LoVo (cell line): ENCODE results near the gene COL6A5.
"Not testable (repeated sequence)": the region's sequence is repeated elsewhere in the genome, so short reads cannot be mapped to it uniquely, and the experiment has no call there.

Source experiments
- DNase-seq: peaks from one replicate; pipeline ENCODE4 v3.0.0-alpha.2; 2016; ENCODE audit warnings: low spot score

Gene COL6A5

DNA sequence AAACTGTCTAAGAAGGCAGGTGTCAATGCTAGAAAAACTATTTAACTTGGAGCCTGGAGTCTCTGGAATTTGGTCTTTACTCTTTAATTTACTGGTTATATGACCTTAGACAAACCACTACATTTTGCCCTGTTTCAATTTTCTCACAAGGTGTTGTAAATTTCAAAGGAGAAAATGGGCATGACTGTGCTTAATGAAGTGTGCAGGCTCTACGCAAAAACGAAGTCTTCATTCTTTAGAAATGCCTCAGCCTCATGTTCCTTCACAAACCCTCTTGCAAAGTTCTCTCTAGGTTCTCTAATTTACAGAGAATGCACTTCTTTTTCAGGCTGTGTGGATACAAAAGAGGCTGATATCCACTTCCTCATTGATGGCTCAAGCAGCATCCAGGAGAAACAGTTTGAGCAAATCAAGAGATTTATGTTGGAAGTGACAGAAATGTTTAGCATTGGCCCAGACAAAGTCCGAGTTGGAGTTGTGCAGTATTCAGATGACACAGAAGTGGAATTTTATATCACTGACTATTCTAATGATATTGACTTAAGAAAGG lies 39.1 kb downstream of the COL6A5 start:
- DNase-seq = no peak

DNA sequence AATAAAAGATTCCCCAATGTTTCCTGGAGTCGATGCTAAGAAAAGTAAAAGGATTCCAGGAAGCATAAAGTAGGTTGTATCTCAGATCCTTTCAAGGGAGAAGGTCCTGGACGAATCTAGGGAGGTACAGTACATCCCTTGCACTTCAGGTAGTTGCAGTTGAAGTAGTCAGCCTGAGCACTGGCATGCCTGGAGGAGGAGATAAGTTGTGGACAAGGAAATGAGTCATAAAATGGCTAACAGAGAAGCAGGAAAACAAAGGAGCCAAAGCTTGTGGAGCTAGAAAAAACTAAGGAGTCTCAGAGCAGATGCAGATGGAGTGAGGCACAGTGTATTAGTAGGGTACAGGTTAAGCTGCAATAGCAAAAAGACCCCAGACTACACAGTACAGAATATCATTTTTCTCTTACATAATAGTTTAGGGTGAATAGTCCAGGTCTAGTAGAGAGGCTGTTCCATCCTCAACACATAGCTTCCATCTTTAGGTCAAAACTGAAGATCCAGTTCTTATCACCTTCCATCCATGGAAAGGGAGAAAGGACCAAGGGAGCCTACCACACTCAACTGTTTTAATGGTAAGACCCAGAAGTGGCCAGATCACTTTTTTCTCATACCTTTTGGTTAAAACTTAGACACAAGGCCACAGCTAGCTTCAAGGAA lies 41.3 kb downstream of the COL6A5 start:
- peak; percentile 7 for DNase-seq

DNA sequence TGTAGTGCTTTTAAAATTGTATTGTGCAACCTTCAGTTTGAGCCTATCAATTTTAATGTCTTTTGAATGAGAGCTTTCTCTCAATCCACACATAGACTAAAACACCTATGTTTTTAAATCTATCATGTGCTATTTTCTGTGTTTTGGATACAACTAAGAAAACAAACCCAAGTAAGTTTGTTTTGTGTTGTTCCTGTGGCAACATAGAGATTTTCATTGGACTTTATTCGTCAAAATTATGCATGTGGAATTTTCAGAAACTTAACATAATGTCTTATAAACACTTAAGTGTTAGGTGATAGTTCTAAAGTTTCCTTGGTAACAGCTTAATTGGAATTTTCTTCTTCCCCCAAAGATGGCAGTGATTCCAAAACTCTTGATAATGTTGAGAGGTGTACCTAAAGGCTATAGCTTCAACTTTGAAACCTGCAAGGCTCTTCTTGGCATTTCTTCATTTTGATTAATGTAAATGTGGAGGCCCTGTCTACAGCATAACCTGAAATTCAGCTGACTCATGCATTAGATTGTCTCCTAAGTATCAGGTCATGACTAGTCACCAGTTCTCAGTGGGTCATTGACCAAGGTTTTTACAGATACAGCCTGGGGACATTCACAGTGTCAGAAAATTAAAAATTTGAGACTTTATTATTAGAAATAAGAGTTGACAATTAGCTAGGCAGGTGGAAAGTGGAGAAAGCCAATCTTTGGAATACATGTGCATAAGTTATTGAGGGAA lies 44.4 kb downstream of the COL6A5 start:
- DNase-seq = no peak

DNA sequence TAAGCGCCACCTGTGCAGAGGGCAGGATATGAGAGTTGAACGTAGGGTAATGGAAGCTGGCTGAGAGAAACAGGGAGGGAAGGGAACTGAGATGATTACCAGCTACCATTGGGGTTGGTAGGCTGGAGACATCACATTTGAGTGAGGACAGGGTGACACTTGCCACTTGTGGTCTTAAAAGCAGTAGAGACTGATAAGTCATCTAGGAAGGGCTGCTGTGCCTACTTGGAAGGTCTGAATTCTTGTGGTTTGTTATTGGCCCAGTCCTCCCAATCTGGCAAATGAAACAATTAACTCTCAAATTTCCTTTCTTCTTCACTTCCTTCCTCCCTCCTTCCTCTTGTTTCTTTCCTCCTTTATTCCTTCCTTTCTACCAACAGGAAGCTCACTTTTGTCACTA lies 46.8 kb downstream of the COL6A5 start:
- DNase-seq = no peak

DNA sequence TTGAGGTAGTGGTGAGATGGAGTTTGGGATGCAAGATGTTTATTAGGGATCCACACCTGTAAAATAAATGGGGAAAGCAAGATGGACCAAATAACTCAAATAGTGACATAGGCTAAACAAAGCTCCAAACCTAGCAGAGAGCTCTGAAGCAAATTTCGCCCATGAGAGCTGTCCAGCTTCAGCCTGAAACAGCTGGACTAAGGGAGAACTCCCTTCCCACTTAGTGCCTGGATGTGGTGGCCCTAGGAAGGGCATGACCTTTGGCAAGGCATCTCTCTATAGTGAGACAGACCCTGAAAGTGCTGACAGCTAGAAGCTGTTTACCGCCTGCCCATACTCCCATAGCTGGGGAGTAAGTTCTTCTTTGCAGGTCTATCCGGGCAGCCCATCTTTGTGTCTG lies 48.1 kb downstream of the COL6A5 start:
- no peak for DNase-seq

DNA sequence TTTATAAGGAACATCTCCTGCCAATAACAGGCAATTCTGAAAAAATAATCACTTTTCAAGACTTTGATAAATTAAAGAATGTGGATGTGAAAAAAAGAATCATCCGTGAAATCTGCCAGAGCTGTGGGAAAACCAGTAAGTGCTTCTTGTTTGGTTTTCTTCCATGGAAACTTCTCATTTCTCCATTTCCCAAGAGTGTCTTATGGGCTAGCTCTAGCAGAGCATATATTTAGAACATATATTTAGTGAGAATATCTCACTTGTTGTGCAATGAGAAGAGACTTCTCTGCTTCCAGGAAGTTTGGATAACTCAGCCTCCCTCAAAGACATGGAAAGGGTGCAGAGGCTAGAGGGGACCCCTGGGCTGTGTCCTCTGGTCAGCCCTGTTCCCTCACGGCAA lies 49.9 kb downstream of the COL6A5 start:
- DNase-seq = no peak

DNA sequence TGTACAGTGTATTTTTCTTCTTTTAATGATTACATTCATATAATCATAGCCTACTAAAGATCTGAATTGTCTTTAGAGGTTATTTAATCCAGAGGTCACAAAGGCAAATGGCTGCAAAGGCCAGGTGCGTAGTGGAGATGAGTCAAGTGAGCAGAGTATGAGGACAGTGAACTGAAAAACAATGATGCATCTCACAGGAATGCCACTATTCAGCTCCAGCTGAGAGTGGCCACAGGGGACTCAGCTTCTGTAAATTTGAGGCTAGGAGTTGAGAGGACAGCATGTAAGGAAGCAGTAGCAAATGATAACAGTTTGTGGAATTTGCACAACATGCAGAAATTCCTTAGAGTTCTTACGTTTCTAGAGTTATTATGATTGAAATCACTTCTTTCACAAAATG lies 50.4 kb downstream of the COL6A5 start:
- DNase-seq = peak; percentile 27

DNA sequence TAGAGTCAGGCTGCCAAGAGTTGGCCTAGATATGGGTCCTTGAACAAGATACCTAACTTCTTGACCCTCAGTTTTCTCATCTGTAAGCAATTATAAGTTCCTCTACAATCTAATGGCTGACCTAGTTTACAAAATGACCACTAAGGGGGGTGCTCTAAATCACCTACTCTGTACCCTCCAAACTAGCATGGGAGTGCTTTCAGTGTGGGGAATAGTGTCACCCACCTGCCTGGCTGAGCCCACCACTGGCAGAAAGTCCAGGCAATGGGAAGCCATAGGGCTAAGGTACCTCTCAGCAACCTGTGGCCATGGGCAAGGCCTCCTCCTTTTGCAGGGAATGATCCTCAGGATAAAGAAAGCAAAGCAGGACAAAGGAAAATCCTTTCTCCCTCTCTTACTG lies 58.9 kb downstream of the COL6A5 start:
- DNase-seq = no peak

DNA sequence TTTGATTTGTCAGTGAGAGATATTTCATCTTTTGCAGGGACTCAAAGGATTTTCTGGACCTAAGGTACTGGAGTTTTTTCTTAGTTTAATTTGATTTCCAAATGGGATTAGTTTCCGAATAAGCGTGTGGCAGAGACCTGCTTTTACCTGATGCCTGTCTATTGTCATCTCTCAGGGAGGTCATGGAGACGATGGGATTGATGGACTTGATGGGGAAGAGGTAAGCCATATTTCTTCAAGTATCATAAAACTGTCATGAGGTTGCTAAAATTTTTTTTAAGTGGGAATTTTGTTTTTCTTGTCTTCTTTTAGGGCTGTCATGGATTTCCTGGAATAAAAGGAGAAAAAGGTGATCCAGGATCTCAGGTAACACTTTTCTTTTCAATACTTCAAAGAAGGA lies 60.5 kb downstream of the COL6A5 start:
- DNase-seq = no peak

DNA sequence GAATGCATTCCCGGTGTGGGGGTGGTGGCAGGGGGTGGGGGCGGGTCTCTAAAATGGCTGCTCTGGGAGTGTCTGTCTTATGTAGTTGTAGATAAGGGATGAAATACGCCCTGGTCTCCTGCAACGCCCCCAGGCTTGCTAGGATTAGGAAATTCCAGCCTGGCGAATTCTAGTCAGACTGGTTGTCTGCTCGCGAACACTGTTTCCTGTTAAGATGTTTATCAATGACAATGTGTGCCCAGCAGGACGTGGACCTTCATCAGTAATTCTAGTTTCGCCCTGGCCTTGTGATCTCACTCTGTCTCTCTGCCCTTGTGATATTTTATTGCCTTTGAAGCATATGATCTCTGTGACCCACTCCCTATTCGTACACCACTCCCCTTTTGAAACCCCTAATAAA lies 62.8 kb downstream of the COL6A5 start:
- DNase-seq = not testable (repeated sequence)

DNA sequence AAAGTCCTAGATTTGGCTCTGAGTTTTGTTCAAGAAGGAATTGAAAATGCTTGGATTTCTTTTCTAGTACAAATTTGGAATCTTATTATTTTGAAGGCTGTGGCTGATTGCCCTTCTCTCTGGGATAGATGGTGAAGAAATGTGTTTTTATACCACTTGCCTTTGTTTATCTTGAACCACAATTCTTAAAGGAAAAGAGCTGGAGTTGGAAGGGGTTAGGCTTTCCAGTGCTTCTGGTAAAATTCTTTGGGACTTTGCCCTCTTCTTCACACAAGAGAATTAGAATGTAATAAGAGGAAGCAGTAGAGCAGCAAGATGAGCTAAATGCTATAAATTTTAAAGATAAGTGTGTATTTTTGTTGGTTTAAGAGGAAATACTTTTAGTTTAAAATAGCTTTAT lies 65.8 kb downstream of the COL6A5 start:
- DNase-seq = no peak

DNA sequence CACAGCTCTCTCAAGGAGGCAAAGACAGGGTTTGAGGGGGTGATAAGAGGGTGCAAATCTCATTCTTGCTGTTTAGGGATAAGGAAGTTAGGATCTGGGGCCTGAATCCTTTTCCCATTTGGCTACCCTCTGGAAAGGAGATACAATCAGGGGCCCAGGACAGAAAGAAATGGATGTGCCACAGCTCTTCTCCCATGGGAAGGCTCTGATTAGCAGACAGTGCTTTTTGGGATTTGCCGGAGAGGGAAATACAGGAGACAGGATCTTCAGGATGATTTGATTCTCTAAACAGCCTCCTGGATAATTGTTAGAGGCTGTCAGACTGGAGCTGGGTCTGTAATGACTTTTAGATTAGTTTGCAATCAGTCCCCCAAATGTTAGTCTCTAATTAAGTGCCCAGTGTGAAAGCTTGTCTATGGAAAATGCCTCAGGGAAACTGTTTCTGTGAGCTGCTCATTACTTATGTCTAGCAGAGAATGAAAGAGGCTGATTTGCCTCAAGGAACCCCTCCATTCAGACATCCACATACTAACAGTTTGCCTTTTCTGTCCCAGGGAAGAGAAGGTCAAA lies 67.6 kb downstream of the COL6A5 start:
- DNase-seq = no peak

DNA sequence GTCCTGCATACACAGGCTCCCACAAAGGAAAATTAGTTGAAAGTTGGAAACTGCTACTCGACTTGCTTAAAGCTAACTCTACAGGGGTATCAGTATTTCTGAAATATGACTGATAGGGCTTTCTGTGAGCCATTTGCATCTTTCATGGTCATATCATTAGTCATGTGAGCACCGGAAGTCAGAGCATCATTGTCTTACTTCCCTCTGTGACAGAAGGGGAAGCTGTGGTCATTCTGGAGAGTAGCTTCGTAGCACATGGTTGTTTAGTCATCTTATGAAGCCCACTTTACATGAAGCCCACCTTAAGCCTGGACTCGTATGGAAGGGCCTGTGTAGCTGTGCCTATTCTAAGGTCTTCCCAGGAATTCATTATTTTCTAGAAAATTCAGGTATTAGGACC lies 69.0 kb downstream of the COL6A5 start:
- DNase-seq = no peak

DNA sequence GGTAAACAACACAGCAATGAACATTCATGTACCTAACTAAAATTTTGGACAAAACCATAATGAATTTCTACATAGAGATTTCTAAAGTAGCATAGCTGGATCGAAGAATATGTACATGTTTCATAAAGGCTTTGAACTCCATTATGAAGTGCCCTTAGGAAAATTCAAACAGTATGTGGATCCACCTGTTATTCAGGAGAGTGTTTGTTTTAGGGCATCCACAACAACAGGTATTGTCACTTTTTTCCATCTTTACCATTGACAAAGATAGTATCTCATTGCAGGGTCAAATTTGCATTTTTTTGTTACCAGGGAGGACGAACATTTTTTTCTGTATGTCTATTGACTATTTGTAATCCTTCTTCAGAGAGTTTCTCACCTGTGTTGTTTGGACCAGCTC lies 75.0 kb downstream of the COL6A5 start:
- no peak for DNase-seq

DNA sequence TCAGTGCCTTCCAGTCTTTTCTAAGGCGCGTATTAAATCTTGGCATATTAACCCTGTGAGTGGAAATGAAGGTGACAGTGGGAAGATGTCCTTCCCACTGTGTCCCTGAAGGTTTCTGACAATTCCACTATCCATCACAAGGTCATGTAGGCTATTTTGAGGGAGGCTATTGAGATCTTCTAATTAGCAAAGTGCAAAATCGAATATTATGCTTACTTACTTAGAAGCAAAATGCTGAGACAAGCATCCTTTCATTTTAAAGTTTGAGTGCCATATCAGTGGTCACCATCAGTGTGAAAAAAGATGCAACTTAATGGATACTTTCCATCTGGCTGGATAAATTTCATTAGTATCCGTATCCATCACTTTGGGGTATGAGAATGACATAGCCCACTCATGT lies 77.6 kb downstream of the COL6A5 start:
- DNase-seq = no peak

DNA sequence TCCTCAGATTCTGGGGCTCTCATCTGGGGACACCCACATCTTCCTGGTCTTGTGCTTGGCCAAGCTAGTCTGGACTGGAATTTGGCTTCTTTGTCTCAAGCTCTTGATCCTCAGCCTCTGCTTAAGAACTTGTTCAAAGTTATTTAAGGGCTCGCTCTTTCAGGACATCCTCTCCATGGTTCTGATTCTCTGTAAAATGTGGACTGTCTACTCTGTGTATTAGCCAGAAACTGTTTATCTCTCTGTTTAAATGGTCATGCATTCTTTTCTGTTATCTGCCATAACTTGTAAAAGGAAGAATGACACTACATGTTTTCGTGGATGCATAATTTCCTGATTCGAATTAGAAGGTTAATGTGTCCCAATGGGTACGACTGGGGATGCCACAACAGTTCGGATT lies 79.4 kb downstream of the COL6A5 start:
- DNase-seq = no peak

DNA sequence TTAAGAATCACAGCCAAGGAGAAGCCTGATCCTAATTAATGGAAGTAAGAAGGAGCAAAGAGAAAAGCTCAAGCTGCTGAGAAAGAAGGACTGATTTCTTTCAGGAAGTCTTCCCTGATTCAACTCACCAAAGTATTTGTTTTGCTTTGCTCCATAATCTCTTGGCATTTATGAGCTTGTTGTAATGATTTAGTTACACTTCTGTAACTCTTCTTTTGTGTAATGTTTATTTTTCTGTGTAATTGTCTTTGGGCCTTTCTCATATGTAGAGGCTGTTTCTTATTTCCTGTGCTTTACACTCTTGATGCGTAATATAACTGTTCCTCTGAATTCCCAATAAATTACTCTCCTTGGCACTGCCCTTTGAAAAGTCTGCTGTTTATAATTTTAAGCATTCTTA lies 80.0 kb downstream of the COL6A5 start:
- DNase-seq = no peak

DNA sequence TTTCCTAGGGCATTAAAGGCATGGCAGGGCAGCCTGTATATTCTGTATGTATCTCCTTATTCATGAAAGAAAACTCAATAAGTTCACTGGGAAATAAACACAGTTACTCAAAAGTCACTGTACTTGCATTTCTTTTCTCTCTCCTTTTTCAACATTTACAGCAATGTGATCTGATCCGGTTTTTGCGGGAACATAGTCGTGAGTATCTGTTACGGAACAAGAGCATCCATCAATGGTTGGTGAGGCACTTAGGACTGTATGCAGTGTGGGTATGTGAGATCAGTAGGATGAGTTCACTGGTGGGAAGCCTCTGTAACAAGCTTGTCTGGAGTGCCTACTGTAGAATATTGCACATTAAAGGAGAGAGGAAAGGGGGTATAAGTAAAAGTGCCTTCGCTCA lies 80.7 kb downstream of the COL6A5 start:
- DNase-seq = no peak

DNA sequence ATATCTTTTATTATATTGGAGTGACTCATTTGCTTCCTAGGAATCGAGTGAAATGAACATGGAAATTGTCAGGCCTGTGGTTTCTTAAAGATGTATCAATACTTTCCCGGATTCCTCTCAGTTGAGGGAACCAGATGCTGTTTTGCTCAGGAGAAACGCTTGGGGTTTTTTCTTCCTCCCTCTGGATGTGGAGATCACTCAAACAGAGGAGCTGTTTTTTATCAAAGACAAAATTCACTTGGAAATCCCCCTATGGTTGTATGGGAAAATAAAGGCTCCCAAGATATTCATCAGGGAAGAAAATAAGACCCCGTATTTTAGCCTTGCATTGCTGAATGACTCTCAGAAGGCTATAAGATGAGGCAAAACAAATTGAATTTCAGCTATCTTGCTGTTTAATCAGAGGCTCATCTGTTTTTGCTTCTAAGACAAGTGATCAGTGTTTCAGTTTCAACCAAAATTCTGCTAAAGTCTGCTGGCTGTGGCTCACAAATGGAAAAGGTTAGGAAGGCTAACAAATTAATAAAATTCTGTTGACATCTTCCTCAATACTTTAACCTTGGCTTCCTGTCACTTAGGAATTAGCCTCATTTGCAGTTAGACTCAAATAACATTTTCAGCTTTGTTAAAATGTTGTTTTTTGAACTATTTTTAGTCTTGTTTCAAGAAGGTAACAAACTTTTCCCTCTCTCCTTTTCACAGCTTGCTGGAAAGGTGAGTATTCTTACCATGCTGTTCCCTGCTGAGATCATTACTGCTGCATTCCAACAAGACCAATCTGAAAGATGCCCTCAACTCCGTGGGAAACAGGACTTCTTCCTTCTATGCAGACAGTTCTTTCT lies 83.6 kb downstream of the COL6A5 start:
- no peak for DNase-seq

DNA sequence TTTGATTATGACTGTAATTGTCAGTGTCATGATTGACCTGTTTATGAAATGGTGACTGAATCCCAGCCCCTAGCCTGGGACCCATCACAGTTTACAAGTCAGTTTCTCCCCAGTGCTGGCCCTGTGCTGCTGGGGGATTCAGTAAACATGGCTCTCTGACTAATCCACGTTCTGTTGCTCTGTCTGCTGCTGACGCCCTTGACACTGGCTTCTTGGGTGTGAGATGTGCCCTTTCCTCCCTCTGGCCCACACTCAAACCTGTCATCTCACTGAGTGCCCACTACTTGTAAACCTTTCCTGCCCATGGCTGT lies 84.2 kb downstream of the COL6A5 start:
- no peak for DNase-seq

DNA sequence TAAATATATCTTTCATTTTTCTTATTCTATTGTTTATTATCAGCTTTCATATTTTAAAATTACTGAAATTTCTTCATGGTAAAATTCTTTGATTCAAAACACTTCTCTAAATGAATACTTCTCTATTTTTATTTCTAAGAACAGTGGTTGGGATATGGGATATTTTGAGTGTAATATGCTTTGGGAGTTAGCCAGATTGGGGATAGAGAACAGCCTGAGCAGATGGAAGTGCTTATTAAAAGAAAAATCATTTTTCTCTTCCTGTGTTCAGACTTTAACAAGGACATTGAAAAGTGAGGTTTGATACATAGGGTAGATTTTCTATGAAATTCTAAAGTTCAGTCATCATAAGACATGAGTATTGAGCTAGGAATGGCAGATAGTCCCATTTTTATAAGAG lies 84.8 kb downstream of the COL6A5 start:
- no peak for DNase-seq

DNA sequence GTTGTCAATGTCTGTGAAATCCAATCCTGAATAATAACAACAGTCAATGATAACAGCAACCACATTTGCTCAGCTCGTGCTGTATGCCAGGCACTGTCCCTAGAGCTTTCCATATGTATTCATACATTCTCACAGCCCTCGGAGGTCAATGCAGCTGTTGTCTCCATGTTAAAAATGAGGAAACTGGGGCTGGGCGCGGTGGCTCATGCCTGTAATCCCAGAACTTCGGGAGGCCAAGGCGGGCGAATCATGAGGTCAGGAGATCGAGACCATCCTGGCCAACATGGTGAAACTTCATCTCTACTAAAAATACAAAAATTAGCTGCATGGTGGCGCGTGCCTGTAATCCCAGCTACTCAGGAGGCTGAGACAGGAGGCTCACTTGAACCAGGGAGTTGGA lies 86.6 kb downstream of the COL6A5 start:
- not testable (repeated sequence) for DNase-seq

DNA sequence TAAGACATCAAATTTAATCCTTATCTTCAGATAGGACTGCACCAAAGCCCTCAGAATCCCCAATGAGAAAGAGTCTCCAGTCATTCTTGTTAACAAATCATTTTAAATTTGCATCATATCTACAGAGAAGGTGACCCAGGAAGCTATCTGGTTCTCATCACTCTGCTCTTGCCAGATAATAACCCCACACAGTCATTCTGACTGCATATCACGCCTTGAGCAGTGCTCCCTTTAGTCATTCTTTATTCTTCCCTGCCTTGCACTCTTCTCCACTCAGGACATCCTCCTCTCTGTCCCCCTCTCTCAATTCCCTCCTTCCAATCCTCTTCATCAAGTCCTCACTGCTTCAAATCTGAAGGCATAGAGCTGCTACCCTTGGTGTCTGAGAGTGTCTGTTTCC lies 87.8 kb downstream of the COL6A5 start:
- DNase-seq = no peak
